NCI-H82 treated with DMSO at 0.1 percent for 48 hours (cell line): ENCODE data around the gene TMEM30A.

Source experiments
- DNase-seq: peaks from one replicate; lab custom pipeline; 2025; ENCODE audit not compliant: unreplicated experiment; lab: John Stamatoyannopoulos, UW

Gene TMEM30A

DNA sequence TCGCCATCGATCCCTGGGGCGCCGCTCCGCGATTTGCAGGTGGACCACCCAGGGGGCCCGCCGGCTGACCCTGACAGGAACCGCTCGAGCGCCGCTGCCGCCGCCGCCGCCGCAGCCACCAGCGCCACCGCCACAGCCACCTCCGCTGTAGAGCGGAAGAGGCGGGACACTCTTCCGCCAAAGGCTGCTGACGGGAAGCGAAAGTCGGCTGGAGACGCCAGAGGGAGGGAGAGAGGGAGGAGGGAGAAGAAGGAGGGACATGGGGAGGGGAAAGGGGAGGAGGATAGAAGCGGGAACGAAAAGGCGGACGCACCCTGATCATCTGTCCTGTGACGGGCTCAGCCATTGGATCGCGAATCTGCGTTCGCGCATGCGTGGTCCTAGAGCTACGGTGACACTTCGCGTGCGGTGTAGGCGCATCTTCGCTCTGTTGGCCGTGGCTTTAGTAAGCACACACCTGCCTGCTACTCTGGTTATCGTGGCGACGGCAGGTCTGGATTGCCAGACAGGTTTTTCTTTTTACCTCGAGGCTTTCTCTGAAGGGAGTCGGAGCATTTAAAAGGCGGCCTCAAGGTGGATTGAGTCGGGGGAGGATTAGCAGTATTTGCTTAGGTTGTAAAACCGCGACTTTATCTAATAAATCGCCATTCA lies at the start of gene TMEM30A:
TSS of gene TMEM30A (minus strand) at position 161 of the 651 bp plus-strand sequence. CDS start at position 7, 154 bp downstream.
- peak; percentile 96 for DNase-seq

DNA sequence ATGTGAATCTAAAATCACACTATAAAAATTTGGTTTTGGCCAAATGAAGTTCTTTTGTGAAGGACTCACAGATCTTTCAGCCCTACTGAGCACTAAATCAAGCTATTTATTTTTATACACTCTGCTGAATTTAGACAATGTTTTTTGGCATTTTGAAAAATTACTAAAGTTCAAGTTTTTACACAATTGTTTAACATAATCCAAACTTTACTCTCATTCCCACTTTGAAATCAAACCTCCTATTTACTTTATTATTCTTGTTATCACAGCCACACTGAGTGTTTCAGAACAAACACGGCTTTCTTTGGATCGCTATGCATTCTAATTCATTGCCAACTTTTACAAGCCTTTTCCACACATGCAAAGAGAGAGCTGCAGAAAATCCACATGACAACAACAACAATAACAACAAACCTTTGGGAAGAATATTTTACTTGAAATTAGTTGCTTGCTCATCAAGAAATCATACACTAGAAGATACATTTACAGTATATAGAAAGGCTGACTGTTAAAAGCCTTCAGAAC lies 49.1 kb upstream of the TMEM30A start:
- DNase-seq: no peak

DNA sequence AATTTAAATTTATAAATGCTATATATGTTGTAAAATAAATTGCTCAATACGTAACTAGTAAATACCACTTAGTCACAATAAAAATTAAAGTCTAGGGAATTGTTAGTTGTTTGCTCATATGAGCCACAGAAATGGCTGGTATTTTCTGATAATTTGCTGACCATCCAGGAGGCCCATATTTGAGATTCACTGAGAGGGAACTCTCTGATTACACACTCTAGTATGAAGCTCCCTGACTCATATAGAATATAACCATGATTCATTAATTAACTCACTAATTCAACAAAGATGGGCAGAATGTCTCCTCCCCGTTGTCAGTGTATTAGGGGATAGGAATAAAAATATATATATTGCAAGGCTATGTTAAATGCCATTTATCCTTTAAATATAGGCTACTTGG lies 46.6 kb upstream of the TMEM30A start:
- DNase-seq: no peak

DNA sequence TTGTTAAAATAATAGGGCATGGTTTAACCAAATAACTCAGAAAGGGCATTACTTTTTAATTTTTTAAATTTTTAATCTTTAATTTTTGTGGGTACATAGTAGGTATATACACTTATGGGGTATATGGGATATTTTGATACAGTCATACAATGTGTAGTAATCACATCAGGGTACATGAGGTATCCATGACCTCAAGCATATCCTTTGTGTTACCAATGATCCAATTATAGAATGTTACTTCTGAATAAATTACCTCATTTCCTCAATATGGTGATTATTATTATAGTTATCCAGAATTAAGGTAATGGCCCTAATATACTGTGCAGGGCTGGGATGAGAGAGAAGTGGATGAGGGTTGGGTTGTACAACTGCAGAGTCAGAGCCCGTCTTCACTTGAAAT lies 45.1 kb upstream of the TMEM30A start:
- DNase-seq: no peak

DNA sequence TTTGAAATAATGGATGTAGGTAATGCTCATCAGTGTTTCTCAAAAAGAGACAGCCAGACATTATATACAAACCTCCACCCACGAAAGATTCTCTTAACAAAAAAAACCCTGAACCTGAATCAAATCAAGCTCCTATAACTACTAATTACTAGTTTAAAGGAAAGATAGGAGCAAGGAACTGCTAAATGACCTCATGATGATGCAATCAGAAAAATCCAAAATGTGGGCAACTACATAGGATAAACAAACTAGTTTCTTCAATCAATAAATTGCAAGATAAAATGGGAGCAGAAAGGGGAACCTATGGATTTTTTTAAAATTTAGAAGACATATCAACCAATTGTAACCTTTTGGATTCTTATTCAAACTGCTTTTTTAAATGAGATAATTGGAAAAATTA lies 43.2 kb upstream of the TMEM30A start:
- no peak for DNase-seq

DNA sequence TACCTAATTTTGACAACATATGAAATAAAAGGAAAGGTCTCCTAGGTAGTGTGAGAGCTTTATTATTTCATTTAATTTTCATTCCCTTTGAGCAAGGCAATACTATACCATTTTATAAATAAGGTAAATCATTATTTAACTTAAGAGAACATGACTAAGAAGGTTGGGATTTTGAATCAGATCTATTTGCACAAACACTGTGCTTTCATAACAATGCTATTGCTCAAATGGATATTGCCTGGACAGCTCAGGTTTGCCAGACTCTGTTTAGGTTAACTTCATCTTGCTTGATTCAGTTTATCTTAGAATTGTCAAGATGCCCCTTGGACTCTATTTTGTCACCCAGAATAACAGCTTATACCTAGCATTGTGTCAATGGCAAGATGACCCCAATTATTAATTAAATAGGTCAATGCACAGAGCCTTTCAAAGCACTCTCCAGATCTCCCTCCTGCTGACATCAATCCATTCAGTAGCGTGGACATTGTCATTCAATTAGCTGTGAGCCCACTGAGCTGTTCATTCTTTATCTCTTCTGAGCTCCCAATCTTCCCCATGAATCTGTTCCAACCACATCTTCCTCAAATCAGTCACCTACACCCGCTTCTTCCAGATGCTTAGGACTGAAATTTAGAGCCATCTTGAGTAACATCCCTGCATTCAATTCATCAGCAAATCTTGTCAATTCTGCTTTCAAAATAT lies 42.1 kb upstream of the TMEM30A start:
- DNase-seq: no peak

DNA sequence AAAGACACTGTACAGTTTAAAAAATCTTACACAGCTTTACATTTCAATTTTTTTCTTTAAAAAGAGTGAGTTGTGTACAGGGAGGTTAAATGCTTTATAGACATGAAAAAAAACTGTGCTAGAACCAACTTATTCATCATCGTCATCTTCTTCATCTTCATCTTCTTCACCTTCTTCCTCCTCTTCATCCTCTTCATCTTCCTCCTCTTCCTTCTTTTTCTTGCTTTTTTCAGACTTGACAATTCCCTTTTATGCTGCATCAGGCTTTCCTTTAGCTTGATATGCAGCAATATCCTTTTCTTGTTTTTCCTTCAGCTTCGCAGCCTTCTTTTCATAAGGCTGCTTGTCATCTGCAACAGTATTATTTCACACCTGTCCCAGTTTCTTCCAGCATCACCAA lies 34.3 kb upstream of the TMEM30A start:
- DNase-seq: no peak

DNA sequence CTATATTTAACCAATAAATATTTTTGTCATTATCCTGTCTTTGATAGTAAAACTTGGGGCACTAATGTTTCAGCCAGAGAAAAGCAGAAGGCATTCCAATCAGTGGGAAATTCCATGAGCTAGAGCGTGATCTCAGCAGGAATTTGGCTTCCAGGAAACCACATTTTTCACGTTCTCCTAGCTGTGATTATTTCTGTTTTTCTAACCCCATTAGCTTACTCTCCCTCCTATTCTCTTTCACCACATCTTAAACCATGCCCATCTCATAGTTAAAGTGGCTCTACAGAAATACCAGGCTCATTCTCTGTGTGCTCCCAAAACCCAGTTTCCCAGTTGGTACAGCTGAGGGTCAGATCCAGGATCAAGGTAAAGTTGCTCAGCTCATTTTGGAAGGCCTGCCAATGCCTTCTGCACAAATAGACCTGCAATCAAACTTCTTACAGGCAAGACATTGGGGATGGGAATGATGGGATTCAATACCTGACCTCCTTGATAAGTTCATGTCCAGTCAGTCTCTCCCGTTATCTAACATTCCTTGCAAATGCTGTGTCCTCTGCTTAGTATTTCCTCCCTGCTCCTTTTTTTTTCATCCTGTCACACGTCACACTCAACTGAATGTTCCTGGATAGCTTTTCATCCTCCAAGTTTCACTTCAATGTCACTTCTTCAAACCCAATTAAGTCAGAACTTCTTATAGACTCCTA lies 33.1 kb upstream of the TMEM30A start:
- DNase-seq: no peak

DNA sequence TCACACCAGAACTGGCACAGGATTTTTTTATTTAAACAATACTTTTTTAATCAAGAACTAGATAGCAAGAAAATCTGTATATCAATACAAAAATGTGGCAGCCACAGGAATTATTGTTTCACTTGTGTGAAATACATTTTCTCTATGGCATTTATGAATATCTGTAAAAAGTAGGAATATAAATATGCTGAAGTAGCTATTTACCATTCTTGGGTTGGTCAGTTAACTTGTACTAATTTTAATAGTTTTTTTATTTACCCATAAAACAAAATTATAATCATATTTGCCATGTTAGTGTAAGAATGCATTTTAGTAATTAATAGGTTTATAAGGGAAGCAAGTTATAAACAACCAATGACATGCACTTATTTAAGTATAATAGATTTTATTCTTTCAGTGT lies 31.4 kb upstream of the TMEM30A start:
- DNase-seq: no peak

DNA sequence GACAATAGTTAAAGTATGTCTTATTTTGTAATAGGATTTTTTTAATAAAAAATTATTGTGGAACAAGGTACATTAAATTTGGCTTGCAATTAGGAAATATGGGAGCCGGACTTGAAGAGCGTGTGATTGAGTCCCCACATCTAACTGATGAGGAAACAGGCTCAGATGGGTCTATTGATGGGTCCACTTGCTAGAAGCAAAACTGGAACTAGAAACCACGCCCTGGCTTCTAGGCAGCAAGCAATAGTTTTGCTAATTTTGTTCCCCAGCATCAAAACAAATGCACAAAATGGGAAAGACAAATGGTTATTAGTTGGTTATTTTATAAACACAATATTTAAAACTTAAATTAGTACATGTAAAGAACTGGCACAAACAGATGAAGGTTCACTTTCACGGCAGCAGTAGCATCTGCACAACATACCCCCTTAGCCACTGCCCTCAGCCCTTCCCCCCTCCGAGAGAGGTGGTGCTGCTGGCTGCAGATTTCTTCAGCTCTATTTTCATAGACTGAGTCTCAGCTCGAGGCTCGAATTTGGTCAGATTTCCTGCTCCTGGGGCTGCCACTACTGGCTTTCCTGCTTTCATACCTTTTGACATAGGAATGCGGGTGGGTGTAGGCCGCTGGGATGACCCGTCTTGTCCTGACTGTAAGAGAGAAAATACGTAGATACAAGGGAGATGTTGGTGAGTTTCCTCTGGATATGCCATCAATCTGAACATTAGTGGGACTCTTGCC lies 23.8 kb upstream of the TMEM30A start:
- DNase-seq: no peak

DNA sequence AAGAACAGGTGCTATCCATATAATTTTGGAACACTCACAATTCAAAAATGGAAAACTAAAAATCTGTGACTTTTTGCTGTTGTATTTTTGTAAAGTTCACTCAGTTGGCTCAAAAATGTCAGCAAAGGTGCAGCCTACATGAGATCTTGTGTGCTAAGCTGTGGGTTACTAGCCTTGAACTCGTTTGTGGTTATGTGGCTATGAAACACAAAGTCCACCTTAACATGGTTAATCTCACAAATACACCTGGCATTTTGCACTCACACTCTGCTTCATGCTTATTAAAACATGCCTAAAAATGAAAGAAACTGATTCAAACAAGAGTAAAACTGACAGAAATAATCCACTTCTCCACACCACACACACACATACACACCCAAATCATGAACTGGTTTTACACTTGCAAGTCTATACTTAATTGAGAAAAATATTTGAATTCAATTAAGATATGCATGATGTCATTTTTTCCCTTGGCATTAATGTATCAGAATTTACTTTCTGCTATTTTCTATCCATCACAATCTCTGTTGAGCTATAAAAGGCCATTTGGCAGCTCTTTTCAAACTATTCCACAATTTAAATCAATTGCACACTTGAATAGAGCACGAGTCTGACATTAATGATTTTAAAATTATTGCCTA lies 22.9 kb upstream of the TMEM30A start:
- DNase-seq: no peak

DNA sequence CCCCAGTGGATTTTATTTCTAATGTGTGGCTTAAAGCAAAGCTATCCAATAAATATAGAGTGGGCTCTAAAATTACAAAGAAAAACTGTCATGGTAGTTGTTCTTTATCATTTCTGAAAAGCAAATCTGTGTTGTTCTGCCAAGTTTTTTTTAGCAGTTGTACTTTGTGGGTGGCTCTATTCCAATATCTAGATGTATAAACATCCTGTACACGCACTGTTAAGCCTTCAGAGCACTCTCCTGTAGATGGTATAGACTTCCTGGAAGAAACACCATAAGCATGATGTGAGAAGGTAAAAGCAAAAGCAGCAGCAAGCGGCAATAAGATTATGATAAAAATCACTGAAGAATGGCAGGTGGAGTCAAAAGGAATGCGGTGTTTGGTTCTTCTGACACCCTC lies 21.5 kb upstream of the TMEM30A start:
- DNase-seq: no peak

DNA sequence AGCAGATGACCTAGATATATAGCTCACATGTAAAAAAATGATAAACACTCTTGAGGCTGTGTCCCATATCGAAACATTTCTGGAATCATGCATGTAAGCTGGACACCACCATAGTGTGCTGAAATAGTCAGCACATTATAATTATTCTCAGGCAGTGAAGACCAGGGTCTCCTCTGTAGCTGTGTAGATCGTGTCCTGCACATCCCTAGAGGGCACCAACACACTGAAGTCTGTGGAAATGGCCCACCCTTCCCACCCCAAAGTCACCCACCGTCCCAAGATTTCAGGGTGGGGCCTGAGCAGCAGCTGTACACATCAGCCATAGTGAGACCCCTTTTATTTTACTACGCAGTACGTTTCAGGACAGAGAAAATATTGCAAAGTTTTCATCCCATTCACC lies 21.0 kb upstream of the TMEM30A start:
- no peak for DNase-seq

DNA sequence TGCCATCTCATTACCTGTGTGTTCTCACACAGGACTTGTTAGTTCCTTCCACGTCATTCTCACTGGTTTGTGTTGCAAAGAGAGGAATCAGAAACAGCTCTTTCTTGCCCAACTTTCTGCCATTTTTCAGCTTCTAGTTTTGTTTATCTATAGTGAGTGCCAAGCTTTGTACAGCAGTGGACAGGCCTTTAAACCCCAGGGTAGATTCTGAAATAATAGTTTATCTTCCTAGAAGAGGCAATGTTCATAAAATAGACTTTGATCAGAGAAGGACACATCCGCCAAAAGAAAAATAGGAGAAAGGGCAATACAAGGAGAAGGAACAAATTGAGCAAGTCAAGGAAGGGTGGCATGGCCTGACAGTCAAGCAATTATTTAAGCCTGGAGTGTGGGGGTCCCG lies 17.7 kb upstream of the TMEM30A start:
- no peak for DNase-seq

DNA sequence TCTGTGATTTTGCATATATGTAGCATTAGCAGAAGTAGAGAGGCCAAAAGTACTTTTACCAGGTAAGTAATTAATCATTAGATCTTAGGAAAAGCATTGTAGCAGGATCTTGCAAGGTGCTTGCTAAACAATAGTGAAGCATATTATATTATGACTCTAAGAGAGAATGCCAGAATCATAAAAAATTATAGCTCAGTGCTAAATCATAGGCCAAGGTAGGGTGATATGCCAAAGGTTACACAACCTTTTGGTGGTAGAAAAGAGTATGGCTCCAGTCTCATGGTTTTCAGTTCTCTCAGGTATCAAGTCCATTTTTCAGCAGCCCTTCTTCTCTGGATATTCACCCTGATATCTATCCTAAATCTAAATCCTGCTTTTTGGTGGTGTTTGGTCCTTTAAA lies 16.9 kb upstream of the TMEM30A start:
- no peak for DNase-seq

DNA sequence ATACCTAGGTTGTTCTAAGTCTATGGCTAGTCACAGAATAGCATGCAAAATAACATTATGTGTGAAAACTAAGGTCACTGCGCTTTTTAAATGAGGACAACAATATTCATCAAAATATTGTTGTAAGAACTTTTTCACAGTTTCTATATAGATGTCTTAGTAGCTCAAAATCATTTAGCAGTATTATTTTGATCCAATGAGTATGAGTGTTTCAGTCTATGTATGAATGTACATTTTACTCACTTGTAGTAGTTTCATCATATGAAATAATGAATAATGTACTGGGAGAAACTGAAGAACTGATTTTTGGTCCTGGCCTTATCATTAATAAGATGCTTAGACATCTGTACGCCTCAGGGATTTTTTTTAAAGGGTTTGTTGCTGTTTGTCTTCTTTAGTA lies 16.5 kb upstream of the TMEM30A start:
- DNase-seq: no peak

DNA sequence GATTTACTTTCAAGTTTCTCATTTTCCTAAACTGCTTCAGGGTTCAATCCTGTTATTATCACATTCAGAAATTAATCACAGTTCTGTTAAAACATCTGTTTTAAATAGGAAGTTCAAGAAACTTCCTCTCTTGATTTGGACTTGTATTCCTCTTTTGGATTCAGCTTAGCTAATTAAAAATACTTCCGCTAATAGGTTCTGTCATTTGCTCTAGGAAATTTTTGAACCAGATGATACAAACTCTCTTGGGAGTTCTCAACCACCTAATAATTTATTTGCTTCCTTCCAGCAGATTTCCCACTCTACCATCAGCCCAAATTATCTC lies 15.9 kb upstream of the TMEM30A start:
- DNase-seq: no peak

DNA sequence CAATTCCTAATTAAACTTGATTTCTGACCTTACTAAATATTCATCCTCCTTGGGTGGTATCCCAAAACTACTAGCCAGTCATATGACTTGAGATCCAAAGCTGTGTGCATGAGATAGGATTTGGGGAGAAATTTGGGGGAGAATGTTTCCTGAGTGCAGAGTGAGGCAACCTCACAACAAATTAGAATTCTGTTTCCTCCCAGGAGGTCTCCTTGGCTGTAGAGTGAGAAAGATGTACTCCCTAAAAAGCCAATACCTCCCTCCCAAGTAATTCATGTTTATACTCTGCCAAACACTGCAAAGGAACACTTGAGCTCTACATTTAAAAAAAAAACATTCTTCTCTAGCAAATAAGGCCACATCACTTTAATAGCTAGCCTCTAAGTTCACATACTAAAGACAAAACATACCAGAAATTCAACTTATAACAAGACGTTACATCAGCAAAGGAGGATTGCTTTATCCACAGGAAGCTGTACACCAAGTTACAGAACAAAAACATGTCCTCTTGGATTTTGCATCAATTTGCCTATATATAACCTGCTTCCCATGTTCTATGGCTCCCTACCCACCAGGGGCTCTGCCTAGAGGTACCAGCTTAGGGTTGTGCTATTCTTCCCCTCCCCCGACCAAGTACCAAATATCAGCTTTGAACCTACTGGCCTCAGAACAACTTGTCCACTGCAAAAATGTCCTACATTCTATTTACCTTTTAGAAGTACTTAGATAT lies 15.4 kb upstream of the TMEM30A start:
- DNase-seq: no peak

DNA sequence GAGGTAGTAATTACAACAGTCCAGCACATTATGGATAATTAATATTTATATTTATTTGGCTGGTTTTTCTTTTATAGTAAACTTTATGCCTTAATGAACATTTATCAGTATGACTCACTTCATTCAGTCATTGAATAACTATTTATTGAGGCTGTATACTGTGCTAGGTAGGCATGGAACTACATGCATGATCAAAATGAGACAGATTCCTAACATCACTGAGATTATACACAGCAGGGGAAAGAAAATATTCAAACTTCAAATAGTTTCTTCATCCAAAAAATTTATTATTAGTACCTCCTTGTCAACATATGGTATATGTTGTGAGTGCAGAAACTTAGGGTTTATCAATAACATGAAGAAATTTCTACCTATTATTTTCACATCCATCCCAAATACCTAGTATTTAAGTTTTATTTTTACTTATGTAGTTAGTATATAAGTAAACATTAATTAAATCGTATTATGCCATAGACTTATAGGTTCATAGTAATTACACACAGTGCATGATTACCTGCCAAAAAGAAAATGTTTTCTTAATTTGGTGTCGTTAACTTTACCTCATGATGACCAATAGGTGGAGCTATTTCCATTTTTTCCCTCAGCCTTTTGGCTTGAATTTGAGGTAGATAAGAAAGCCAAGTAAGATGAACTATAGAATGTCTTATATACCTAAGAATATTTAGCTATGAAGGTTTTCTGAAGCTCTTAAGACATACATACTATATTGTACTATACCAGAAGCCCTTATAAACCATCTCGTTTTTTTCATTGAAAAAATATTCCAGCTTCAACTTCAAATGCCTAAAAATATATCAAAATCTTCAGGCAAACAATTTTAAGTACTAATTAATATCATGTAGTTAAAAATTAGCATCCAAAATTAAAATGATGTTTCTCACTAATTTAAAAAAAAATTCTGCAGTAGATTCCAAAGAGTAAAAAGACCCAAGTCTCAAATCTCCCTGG lies 12.5 kb upstream of the TMEM30A start:
- DNase-seq: peak; percentile 37
